ENCODE measurements around the gene MRPL49.

Gene MRPL49

DNA sequence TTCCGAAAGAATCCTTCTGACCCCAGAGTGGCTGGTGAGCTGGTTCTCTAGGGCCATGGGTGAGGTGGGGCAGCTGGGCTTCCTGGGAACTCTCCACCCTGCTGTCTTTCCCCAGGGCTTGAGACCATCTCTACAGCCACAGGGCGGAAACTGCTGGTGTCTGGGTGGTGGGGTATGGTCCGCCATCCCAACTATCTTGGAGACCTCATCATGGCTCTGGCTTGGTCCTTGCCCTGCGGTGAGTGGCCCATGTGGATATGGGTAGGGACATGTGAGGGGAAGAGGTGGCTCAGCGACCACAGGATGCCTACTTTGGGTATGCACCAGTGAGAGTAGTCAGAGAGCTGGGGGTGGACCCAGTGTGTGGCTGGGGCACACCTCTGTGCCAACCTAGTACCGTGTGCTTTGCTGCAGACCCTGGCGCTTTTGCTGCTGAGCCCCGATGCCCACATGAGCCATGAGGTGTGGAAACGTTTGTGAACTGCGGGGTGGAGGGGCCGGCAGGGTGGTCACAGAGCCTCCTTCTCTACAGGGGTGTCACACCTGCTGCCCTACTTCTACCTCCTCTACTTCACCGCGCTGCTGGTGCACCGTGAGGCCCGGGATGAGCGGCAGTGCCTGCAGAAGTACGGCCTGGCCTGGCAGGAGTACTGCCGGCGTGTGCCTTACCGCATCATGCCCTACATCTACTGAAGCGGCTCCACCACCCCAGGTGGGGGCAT is 6.6 kb upstream of the MRPL49 start:
- peak in 2 of 10 donors; percentile 55 to 63 for DNase-seq
- intact Hi-C loops (cut with DNase I): loop anchor here (5.0 to 10.0 kb wide), 2 partner anchors 191 to 338 kb away; partner anchors contain the start of genes PPP2R5B and SF1

DNA sequence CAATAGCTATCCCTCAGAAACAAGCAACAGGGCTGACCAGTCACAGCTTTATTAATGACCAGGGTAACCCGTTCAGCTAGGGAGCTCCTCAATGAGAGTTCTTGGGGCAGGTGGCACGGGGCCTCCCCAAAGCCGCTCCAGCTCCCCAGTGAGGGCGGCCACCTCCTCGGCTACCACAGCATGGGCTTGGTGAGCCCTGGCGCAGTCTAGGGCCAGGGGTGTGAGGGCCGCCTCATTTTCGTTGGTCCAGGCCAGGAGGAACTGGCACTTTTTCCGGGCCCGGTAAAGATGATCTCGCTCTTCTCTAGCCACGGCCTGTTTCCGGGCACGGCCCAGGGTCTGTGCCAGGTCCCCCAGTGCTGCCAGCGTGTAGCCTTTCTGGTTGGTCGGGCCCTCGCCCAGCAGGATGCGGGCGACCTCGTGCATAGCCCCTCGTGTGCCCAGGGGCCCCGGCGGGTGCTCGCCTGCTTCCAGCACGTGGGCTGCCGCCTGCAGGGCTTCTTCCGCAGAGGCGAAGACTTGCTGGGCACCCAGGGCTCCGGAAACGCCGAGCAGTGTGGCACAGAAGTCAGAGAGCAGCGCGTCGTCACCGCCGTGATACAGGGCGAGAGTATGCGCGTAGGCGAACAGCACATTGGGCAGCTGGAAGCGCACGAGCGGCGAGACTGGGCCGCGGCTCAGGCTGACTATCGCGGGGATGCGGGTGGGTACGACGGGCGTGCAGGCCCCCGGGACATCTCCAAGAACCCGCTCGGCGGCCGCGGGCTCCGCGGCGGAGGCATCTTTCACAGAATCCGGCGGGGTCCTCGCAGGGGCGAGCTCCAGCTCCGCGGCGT is 5.5 kb upstream of the MRPL49 start:
- intact Hi-C loops (cut with DNase I): loop anchor here (5.0 to 10.0 kb wide), 2 partner anchors 192 to 339 kb away; partner anchors contain the start of genes PPP2R5B and SF1
- peak in 3 of 10 donors; percentile 36 to 90 (median 82) for DNase-seq

DNA sequence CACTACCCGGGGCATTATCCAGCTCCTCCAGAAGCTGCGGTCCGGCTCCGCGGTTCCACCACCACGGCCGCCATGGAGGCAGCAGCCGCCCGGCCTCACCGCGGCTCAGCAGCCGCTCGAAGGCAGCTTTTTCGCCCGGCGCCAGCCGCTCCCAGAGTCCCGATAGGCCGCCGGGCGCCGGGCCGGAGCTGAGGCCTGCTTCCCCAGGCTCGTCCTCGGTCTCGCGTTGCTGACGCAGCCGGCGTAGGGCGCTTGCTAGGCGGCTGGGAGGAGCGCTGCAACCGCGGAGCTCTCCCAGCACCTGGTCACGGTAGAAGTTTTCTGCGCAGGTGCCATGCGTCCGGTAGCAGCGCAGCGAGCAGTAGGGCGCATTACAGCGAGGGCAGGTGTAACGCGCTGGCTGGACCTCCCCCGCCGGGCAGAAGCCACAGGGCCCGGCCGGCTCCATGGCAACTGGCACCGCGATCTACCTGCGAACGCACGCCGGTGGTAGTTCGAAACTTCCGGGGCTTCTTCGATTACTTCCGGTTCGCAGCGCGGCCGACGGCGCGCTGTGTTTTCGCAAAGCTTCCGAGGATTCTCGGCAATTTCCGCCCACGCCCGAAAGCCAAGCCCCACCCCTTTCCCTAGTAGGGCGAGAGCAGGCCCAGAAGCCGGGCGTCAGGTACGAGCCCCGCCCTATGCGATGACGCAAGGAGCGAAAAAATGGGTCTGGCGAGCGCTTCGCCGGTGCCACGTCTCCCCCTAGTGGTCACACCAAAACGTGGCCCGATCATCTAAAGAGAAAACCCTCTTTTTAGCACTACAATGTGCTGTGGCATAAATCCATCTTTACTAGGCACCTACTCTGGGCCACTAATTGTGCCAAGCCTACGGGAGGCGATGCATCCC is 4.7 kb upstream of the MRPL49 start, which contains the start of gene ZNHIT2:
Gene ZNHIT2 (minus strand): TSS at position 496 of the 891 bp plus-strand sequence. CDS start 48 bp downstream, at position 448.
- intact Hi-C loops (cut with DNase I): loop anchor here (2.0 to 10.0 kb wide), 3 partner anchors 105 to 340 kb away; partner anchors contain the start of genes PPP2R5B and SF1

DNA sequence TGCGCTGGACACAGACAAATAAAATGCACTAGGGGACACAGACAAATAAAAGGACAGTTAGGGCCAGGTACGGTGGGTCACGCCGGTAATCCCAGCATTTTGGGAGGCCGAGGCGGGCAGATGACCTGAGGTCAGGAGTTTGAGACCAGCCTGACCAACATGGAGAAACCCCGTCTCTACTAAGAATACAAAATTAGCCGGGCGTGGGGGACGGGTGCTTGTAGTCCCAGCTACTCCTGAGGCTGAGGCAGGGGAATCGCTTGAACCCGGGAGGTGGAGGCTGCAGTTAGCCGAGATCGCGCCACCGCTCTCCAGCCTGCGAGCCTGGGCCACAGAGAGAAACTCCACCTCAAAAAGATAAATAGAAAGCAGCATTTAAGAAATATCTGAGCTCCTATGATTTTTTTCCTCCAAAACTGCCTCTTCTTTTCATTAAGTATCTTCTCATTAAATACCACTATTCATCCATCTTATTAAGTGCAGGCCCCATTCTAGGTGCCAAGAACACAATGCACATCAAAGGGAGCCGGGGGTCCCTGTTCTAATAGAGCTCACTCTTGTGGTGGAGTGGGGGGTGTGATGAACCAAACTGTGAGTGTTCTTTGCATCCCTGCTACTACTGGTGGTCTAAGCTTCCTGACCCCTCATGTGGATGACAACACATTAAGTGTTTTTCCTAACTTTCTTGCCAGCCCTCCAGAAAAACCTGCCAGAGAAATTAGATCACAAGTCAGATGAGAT is 3.9 kb upstream of the MRPL49 start:
- intact Hi-C loops (cut with DNase I): loop anchor here (2.0 to 10.0 kb wide), 3 partner anchors 105 to 341 kb away; partner anchors contain the start of genes PPP2R5B and SF1
- DNase-seq: peak in 1 of 10 donors; percentile 66

More for the DNA sequence above, 4.7 kb upstream of the MRPL49 start, which contains the start of gene ZNHIT2:
- DNase-seq: peak; percentile 99 to 100 (median 100)

DNA sequence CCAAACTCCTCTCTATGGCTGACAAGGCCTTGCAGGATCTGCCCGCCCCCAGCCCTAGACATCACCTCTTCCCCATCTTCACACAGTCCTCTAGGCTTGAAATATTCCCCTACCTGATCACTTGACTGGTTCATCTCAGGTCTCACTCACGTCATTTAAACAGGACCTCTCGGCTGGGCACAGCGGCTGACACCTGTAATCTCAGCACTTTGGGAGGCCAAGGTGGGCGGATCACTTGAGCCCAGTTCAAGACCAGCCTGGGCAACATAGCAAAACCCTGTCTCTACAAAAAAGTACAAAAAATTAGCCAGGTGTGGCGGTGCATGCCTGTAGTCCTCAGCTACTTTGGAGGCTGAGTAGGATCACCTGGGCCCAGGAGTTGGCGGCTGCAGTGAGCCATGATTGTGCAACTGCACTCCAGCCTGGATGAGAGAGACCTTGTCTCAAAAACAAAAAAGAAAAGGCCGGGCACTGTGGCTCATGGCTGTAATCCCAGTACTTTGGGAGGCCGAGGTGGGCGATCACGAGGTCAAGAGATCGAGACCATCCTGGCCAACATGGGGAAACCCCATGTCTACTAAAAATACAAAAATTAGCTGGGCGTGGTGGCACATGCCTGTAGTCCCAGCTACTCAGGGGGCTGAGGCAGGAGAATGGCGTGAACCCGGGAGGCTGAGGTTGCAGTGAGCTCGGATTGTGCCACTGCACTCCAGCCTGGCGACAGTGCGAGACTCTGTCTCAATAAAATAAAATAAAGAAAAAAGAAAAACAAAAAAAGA is 3.0 kb upstream of the MRPL49 start:
- peak in 3 of 10 donors; percentile 2 to 62 (median 19) for DNase-seq
- intact Hi-C loops (cut with DNase I): loop anchor here (2.0 to 10.0 kb wide), 3 partner anchors 106 to 342 kb away; partner anchors contain the start of genes PPP2R5B and SF1

DNA sequence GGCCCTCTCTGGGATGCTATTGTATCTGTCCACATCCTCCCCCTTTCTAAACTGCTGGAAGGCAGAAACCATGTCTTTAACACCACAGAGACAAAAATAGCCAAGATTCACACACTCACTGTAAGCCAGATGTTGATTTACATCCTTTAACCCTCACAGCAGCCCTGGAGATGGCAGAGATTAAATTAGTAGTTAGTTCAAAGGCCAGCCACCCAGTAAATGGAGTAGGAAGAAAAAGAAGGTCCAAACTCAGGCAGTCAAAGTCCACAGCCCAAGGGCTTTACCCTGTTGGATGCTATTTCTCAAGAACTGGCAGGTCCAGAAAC is 2.5 kb upstream of the MRPL49 start:
- intact Hi-C loops (cut with DNase I): loop anchor here (2.0 to 10.0 kb wide), 3 partner anchors 107 to 342 kb away; partner anchors contain the start of genes PPP2R5B and SF1
- peak in 1 of 10 donors; percentile 12 for DNase-seq

DNA sequence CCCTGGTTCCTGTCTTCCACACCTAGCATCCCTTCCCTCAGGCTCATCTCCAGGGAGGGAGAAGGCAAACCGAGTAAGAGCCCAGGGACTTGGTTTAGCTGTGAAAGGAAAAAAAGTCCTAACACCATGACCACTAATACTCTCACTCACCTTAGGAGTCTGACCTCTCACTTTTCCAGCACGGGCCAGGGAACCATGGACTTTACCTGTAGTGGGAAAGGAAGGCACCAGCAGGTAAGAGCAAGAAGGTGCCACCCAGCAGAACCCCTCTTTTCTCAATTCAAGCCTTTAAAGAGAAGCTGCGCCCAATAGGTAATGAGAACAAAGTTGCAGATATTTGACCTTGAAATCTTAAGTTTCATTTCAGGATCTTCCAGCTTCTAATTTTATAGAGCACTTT is 1.3 kb upstream of the MRPL49 start:
- peak in 1 of 10 donors; percentile 3 for DNase-seq
- intact Hi-C loops (cut with DNase I): loop anchor here (5.0 kb wide), 1 partner anchor 39 kb away; the partner anchor contains the start of genes CDCA5 and ZFPL1

DNA sequence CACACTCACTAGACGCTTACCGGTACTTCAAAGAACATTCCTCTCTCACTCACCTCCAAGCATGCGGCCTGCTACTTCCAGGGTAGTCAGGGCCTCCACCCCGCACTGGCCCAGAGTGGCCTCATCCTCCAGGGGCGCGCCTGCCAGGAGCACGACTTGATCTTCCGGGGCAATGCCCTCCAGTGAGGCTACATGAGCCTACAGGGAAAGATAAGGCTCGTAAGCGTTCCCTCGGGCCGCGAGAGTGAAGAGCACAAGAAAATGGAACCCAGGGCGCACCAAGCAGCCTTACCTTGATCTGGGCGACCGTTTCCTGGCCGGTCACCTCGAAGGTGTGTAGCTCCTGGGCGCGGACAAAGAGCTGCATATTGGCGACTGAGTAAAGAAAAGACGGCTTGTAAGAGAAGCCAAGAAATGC is 665 bp upstream of the MRPL49 start:
- DNase-seq: peak in 2 of 10 donors; percentile 67 to 77
- intact Hi-C loops (cut with DNase I): loop anchor here (5.0 kb wide), 1 partner anchor 39 kb away; the partner anchor contains the start of genes CDCA5 and ZFPL1

DNA sequence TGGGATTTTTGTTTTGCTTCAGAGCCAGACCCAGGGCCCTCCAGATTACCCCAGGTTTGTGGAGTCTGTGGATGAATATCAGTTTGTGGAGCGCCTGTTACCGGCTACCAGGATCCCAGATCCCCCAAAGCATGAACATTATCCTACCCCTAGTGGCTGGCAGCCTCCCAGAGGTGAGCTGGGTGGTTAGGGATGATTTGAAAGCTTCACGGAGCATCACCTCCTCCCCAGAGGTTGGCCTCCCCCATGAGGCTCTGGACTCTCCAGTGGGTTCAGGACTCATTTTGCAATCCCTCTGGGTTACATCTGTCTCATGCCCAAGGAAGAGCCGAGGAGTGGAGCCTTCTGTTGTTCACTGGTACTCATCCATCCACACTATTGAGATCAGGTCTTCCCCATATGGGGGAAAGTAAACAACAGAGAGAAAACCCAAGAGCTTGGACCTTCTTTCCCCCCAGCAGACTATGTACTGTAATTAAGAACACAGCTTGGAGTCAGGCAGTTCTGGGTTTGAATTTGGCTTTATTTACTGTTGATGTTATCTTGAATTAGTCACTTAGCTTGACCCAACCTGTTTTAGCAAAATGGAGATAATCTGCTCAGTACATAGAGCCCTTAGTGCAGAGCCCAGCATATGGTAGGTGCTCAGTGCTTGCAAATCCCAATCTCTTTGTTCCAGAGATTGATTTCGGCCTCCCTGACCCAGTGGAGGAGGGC is 2.5 kb downstream of the MRPL49 start:
- intact Hi-C loops (cut with DNase I): loop anchor here (5.0 kb wide), 1 partner anchor 42 kb away; the partner anchor contains the start of genes CDCA5 and ZFPL1
- peak in 3 of 10 donors; percentile 5 to 47 (median 23) for DNase-seq

DNA sequence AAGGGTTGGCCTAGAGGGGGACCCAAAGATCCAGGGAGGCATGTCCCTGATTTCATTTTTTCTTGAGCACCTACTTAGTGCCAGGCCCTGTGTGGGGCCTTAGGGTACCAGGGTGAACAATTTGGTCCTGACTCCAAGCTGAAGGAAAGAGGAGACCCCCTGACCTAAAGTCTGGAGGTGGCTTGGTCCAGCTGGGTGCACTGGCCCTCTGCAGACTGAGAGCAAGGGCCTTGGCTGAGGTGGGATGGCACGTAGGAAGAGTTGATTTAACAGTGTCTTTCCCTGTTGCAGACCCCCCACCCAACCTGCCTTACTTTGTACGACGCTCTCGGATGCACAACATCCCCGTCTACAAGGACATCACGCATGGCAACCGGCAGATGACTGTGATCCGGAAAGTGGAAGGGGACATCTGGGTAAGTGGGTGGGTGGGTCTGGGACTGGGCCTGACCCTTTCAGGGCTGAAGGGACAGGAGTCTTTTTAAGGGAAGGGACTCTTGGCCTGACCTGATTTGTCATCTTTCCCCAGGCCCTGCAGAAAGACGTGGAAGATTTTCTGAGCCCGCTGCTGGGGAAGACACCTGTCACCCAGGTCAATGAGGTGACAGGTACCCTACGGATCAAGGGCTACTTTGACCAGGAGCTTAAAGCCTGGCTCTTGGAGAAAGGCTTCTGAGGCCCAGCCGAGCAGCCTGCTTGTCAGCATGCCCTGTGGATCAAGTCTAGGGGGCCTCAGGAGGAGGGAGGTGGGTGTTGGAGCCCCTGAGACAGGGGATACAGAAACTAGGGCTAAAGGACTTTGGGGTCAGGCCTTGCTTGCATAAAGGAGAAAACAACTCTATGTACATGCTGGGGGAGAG is 3.3 kb downstream of the MRPL49 start:
- intact Hi-C loops (cut with DNase I): no loop called here
- peak in 3 of 10 donors; percentile 12 to 56 (median 26) for DNase-seq

DNA sequence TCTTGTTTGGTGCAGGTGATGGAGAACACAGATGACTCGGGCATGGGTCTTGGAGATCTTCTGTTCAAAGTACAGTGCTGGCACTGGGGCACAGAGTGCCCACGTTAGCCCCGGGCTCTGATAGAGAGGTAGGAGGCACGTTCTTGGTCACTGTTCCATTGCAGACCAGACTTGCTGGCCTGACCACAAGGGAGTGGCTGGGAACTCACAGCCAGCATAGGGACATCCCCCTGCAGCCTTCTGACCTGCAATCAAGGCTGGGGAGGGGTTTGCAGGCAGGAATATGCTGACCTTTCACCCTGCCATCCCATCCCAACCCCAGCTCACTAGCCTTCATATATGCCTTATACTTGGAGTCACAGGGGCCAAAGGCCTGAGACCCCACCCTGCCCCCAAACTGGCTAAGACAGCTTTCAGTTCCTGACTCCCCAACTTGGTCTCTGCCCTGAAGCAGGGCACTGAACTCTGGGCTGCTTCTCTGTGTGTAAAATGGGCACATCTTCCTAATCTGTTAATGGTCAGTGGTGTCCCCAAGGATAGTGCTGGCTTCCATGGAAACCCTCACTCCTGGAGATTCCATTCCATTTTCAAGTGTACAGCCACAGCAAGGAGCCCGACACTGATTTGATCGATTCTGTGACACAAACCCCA is 4.6 kb downstream of the MRPL49 start:
- intact Hi-C loops (cut with DNase I): no loop called here
- peak in 3 of 10 donors; percentile 13 to 57 (median 21) for DNase-seq

DNA sequence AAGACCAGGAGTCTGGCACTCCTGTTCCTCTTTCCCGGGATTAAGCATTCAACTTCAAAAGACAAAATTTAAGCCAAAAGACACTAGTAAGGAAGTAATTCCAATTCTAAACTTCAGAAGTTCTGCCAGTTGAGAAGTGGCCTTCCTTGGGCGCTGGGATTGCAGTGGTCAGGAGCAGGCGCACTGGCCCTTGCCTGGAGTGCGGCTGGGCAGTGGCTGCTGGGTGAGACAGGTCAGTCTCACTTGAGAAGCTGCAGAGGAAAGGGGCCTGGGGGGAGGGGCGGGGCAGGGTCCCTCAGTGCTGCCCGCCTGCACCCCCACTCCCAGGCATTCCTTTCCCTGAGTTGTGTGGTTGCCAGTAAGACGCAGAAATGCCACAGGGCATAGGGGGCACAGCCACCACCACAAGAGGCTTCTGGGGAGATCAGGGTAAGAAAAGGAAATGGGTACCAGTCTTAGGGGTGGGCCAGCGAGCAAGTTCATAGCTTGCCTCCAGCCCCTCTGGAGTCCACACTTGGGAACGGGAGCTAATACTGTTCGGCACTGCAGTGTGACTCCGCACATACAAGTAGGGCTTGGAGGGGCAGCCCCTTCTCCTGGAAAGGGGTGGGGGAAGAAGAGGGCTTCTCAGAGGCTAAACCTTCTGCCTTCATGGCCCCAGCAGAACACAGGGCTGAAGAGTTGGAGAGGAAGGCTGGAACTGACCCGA is 5.5 kb downstream of the MRPL49 start:
- intact Hi-C loops (cut with DNase I): no loop called here
- peak in 3 of 10 donors; percentile 44 to 51 (median 47) for DNase-seq

DNA sequence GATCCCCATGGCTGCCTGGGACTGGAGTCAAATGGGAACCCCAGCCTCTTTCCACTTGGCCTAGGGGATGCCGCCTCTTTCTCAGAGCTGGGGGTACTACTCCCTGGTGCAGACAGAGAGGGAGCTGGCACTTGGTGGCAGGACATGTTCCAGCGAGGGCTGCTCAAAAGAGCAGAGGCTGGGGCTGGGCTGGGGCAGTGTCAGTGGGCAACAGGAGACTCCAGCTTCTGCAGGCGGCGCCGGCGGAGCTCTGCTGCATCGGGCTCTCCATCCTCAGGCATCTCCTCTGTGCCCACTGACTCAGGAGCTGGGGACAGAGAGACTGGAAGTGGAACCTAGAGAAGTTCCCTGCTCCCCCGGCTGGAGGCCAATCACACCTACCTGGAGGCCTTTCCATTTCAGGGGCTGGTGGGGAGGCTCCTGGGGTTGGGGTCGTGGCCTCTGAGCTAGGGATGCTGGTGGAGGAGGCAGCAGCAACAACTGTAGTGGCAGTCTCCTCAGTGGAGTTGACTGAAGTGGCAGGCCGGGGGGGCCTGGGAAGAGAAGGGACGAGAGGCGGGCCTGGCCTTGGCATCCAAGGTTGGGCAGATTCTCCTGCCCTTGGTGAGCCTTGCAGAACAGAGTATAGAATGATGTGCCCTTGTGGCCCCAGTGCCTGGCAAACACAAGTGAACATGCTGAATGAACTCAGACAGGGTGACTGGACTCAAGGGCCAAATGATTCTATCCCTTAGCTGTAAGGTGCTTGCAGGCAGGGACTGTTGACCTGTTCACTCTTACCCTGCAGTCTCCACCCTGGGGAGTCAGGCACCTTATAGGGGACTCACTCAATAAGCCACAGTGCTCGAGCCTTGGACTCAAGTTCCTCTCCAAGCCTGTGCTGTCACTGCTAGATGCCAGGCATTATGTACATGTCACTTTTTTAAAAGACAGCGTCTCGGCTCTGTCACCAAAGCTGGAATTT is 6.3 kb downstream of the MRPL49 start:
- peak in 3 of 10 donors; percentile 49 to 77 (median 65) for DNase-seq
- intact Hi-C loops (cut with DNase I): no loop called here
